Activated gamma-delta T cell treated with Interleukin-2 at 50 U/mL for 16 hours (primary cell): ENCODE data around the gene TMEM181.
"Not testable (repeated sequence)": the region's sequence is repeated elsewhere in the genome, so short reads cannot be mapped to it uniquely, and the experiment has no call there.

ENCODE experiments used
- DNase-seq: peaks from one replicate; pipeline ENCODE4 v3.0.0-alpha.2; 2020

TMEM181 gene

GRCh38 chr6:158624684-158625682 lies 65.1 kb downstream of the TMEM181 start:
- DNase-seq = no peak

- DNase-seq = no peak
Observed at GRCh38 chr6:158625881-158626305, 66.0 kb downstream of the TMEM181 start.

GRCh38 chr6:158626360-158627167 lies 66.7 kb downstream of the TMEM181 start:
- no peak for DNase-seq

DNA sequence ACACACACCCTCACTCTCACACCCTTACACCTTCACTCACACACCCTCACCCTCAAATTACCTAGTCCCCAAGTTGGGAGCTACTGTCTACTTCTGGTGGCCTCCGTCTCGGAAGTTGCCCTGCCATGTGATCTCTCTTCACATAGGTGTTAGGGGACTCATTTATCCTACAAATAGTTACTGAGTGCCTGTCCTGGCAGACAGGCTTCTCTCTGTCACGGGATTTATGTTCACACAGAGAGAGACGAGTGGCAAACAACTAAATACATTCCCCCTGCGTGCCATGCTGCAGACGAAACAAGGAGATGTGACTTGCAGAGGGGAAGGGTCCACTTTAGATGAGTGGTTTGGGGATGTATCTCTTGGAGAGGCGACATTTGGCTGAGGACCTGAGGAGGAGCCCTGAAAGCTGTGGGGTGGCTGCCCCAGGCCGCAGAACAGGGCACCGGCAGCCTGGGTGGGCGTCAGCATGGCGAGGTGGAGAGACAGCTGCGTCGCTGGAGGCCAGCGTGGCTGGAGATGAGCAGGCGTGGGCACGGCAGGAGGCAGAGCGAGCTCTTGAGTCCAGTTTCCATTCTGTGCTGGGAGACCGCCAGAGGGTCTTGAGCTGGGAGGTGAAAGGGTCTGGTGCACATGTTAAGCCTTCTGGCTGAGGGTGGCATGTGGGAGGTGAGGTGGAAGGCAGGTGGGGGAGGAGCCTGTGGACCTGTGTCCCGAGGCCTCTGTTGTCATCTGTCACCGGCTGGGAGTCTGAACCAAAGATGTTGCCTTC lies 67.5 kb downstream of the TMEM181 start:
- no peak for DNase-seq

DNA sequence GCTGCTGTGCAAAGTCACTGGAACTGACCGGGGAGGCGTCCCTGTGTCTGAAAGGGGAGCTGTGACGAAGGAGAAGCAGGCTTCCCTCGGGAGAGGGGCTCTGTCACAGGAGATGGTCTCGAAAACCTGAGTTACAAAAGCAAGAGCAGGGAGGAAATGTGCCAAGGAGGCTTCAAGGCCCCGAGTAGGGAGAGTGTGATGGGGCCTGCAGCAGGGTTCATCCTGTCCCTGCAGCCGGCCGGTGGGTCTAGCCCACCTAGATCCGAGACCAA lies 68.0 kb downstream of the TMEM181 start:
- no peak for DNase-seq

- DNase-seq = no peak
Observed at GRCh38 chr6:158628542-158628941, 68.7 kb downstream of the TMEM181 start.

DNA sequence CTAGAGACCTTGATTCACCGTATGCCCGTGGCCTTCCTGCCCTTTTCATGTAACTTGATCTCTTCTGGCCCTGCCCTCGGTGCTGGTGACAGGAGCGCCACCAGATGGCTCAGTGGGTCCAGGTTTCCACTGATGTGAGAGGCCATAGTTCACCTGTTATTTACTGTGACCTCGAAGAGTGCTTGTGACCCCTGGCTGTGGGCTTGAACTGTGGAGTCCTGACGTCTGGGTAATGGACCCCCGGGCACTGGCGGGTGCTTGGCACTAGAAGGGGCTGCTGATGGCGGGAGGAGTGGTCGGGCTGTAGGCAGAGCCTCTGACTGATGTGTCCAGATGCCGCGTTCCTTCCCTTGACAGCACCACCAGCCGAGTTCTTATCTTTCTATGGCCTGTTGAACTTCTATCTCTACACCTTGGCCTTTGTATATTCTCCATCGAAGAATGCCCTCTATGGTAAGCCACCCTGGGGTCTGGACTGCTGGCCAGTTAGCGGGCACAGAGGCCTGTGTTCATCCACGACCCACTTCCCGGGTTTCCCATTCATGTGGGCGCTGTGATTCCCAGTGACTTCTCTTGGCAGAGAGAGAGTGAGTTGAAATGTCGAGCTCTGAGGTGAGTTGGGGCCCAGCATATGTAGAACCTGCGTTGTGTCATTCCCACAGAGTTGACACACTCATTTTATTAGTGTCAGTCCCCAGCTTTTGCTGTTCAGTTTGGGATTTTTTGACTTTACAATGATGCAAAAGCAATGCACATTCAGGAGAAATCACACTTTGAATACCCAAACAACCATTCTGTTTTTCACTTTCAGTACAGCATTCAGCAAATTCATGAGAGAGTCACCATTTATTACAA lies 69.7 kb downstream of the TMEM181 start:
- no peak for DNase-seq

DNA sequence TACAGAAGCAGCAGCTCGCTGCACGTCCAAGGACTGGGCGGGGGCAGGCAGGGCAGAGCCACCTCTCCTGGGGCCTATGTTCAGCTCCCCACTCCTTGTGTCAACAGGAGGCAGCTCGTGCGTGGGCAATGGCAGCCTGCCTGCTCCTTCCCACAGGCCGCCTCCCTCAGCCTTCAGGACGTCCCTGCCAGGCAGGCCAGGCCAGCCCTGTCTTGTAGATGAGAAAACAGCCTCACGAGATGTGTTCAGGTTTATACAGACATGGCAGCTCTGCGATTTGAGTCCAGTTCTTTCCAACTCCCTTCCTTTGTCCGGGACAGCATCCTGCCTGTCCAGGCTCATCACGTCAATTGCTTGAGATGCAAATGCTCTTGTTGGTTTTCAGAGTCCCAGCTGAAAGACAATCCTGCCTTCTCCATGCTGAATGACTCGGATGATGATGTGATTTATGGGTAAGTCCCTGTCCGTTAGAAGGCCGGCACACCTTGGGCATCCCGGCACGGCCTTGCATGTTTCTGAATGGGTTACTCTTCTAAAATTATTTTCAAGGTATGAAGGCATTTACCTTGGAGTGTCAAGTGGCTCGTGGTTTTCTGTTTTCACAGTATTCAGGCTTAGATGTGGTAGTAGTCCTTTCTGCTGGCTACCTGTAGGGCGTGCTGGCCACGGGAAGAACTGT lies 71.2 kb downstream of the TMEM181 start:
- DNase-seq = no peak

- no peak for DNase-seq
Observed at GRCh38 chr6:158631678-158632537, 72.0 kb downstream of the TMEM181 start.

GRCh38 chr6:158632538-158633119 lies 72.7 kb downstream of the TMEM181 start:
- DNase-seq = not testable (repeated sequence)

GRCh38 chr6:158633127-158633526 lies 73.2 kb downstream of the TMEM181 start:
- DNase-seq = no peak

DNA sequence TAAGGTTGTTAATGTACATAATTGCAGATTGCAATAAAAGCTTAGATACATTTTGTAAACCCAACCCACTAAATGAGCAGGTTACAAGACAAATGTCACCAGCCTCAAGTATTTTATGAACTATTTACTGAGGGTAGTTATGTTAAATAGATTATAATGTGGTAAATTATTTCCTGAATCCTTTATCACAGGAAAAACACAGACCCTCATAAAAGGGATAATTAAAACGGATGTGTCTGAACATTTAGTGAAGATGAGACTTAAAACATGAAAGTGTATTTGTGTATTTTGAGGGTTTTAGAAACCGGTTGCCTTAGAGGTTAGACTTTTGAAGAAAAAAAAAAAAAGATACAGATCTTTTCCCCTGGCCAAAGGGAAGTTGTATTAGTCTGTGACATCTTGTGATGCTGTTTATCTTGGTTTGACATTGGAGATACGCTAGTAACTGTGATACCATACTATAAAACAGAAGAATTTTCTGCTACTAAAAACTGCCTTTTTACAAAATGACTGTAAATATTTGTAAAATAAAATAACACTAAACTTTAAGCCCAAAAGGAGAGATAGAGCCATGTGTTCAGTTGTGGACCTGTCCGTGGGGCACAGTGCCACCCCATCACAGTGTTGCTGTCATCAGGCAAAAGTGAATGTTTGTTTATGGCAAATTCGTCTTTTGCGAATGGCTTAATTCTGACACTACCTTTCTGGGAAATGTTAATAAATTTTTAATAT lies 75.0 kb downstream of the TMEM181 start:
- DNase-seq = no peak

- no peak for DNase-seq
Observed at GRCh38 chr6:158635427-158636073, 75.7 kb downstream of the TMEM181 start.

- no peak for DNase-seq
Observed at GRCh38 chr6:158636778-158637177, 76.9 kb downstream of the TMEM181 start.

- no peak for DNase-seq
Observed at GRCh38 chr6:158638324-158638854, 78.5 kb downstream of the TMEM181 start.

- no peak for DNase-seq
Observed at GRCh38 chr6:158639056-158639455, 79.2 kb downstream of the TMEM181 start.

GRCh38 chr6:158640519-158640918 lies 80.6 kb downstream of the TMEM181 start:
- DNase-seq = no peak

GRCh38 chr6:158642097-158642601 lies 82.3 kb downstream of the TMEM181 start:
- DNase-seq = no peak
